Gastrocnemius medialis (tissue), 4 donors: ENCODE data around the gene RNASET2.

Experiments used
- CTCF ChIP-seq, 5 experiments: fragments of 450-650 bp in 3 of 5; fragments of 200-600 bp in 2 of 5; sonication (generic) in 2 of 5; IDR thresholded peaks in 4 of 5; conservative IDR thresholded peaks in 1 of 5; 1 replicate in 4 of 5; 2 replicates in 1 of 5; pipeline ENCODE4 v1.5.1; 2016 to 2019; ENCODE audit warnings: antibody characterized with exemption in 5 of 5, mild to moderate bottlenecking in 3 of 5, moderate library complexity in 3 of 5
- POLR2A ChIP-seq, 2 donors: fragments of 450-650 bp; IDR thresholded peaks; one replicate each; pipeline ENCODE4 v1.6.1; 2017; ENCODE audit warnings: antibody characterized with exemption in 2 of 2, mild to moderate bottlenecking in 2 of 2, moderate library complexity in 2 of 2

- TF ChIP-seq CTCF (IDR thresholded peaks at IDR 0.05 in 4 of 5, conservative IDR thresholded peaks at IDR 0.05 in 1 of 5), result no peak
- TF ChIP-seq POLR2A (IDR thresholded peaks at IDR 0.05), result no peak
Observed at GRCh38 chr6:166907871-166908806, 48.2 kb downstream of the RNASET2 start.
